Head of caudate nucleus (tissue), 42 donors: ENCODE results near the gene SPRED2.
A peak's percentile ranks its signal among the peaks of the same experiment; 100 is the strongest.

Source experiments
- DNase-seq, 42 donors: peaks; one replicate each; pipeline versions ENCODE4 v3.0.0 to v3.0.0-alpha.2; 2020 to 2021; ENCODE audit warnings: mixed read lengths in 7 of 42
- intact Hi-C: fragments of 100-400 bp; cut with DNase I; formaldehyde crosslinking; loops from one replicate; pipeline ENCODE4 v1.15.0; 2022

The SPRED2 gene

DNA sequence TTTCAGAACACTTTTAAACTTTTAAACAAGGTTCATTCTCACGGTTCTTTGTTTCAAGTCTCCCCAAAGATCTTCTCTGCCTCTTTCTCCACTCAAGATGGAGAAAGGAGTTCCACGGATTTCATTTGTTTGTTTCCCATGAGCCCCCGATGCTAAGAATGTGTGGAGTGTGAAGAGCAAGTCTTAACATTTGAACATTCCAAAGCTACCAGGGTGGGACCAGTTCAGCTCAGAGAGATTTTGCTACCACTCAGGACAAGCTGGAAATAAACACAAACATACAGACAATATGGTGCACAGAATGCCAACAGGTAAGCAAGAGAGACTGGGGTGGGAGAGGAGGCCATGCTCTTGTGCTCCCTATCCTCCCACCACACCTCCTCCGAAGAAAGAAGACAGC lies 56.7 kb downstream of the SPRED2 start:
- intact Hi-C loops: no loop called here
- DNase-seq: no peak

DNA sequence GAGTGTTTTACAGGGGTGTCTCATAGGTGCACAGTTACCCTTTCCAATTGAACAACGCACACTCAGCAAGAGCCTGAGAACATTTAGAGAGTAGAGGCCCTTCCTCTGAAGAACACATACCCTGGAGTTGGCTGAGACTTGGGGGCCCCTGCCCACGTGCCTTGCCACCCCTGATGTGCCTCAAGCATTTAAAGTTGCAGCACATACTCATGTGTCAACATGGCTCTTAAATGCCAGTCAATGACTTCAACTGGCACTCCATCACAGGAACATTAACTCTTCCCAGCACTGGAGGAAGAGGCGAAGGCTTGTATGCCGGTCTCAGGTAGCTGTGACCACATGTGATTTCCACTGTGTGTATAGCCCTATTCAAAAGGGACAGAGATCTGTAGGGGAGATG lies 57.4 kb downstream of the SPRED2 start:
- intact Hi-C loops: no loop called here
- no peak for DNase-seq

DNA sequence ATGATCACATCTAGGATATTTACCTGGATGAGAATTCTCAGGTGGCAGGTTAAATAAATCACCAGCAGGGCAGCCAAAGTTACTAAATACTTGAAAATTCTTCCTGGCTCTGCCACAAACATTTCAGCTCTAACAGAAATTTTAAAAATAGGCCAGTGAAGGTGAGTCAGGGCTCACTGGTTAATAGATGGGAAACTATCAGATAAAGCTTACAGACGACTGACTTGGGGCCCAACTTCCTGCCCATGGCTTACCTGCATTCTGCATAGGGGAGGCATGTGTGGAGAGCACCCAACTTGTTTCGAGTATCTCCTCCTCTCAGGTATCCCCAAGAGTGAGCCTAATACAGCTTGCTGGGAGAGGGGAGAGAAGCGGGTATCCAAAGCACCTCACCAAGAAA lies 57.8 kb downstream of the SPRED2 start:
- intact Hi-C loops: no loop called here
- no peak for DNase-seq

DNA sequence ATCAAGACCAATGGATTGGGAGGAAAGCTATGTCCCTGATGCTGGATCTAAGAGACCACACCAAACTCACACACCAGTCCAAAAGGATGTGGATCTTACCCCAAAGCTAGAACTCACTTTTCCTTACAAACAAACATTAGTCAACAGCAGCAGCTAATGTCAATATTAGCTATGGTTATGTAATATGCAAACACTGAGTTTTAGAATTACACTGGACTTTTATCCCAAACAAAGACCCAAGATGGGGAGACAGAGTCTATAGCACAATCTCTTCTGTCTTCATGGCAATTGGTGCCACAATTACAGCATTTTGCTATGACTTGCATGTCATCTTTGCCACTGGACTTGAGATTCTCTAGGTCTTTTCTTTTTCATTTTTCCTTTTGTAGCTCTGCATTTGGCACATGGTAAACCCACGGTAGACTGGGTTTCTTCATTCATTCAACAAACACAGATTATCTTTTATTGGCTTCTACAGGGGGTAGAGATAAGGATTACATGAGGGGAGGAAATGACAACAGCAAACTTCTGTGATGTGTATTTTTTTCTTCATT lies 59.0 kb downstream of the SPRED2 start:
- intact Hi-C loops: no loop called here

DNA sequence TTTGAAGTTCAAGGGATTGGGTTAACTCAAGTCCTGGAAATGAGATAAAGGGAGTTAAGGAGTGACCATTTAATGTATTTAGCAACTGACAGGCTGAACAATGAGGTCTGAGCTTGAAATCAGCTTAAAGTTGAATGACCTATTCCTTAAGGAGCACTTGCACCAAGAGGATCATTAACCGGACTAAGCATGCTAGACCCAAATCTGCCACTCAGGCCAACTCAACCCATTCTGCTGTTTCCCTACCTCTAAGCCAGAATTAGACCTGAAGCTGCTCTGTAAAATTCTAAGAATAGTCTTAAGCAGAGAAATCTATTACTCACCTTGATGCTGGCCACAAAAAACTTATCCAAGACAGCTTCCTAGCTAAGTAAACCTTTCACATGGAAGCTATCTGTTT lies 59.8 kb downstream of the SPRED2 start:
- no peak for DNase-seq
- intact Hi-C loops: no loop called here

More for the DNA sequence above, 59.0 kb downstream of the SPRED2 start:
- DNase-seq: no peak

DNA sequence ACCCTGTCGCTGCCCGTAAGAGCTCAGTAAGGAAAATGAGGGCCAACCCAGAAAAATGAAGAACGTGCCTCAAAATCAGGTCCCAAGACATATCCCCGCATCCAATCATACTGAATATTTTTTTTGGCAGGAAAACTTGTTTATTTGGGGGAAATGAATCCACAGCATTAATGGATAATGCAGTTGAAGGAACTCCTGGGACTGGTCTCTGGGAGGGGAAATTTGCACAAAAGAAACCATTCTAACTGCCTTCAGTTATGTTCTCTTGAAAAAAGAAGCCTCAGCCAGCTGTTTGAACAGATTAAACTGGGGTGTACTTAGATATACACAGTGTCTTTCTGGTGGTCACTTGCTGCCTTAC lies 61.3 kb downstream of the SPRED2 start:
- intact Hi-C loops: no loop called here
- no peak for DNase-seq

DNA sequence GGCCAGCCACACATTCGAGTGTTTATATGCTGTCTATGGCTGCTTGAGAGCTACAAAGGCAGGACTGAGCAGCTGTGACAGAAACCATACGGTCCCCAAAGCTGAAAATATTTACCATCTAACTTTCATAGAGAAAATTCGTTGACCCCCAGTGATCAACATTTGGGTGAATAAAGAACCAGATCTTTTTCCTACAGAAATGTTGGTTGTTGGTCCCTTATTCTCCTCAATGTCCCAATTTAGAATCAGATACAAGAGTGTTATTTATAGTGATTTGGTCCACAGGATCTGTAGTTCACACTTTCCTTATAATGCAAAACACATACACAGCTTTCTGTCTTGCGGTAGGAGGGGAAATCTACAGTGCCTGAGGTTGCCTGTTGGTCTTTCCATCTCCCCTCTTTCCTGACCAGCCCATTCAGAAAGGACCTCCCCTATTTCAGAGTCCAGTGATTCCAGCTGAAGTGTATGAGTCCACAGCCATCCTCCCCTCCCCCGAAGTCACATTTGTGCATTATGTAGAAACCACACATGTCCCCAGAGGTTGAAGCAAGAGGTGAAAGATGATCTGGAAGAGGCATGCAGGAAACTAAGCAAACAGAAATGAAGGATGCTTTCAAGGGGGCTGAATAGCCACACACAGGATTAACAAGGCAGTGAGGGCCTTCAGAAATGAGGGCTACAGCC lies 61.9 kb downstream of the SPRED2 start:
- intact Hi-C loops: no loop called here
- DNase-seq: no peak

DNA sequence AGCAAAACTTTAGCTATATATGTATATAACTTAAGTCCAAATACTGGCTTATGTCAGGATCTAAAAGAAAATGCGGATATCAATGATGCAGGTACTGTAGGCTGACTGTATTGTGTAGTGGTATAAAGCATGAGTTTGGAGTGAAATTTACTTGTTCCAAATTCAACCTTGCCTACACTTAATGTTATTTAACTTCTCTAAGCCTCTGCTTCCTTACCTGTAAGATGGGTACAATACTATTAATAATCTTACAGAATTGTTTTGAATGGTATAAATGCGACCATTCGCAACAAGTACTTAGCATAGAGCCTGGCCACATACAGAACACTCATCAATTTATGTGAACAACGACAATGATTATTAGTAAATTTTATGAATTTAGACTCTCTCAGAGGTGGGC lies 62.4 kb downstream of the SPRED2 start:
- DNase-seq: no peak
- intact Hi-C loops: no loop called here

DNA sequence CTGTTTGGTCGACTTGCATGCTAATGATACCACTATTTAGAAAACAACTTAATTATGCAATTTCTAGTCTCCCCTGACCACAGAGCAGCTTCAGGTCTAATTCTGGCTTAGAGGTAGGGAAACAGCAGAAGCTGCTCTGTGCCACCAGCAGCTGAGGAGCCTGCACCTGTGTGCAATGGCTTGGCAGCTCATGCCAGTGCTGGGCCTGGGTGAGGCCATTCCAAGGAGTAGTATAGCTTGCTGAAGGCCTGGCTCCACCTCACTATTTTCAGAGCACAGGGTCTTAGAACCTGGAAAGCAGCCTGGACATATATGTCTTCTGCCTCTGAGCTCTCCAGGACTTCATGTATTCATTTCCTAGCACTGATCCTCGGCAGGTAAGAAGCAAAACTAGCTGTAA lies 62.8 kb downstream of the SPRED2 start:
- no peak for DNase-seq
- intact Hi-C loops: no loop called here

DNA sequence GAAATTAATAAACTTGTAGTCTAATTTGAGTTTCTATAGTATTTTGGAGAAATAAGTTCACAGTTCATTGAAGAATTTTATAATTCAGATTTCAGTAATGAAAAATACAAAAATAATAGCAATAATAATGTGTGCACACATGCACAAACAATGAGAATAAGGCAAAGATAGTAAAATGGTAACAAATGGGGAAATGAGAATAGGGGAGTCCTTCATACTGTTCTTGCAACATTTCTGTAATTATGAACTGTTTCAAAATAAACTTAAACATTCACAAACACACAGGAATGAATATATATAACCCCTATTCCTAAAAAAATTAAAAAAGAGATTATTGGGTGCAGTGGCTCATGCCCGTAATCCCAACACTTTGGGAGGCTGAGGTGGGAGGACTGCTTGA lies 63.9 kb downstream of the SPRED2 start:
- intact Hi-C loops: no loop called here
- no peak for DNase-seq

DNA sequence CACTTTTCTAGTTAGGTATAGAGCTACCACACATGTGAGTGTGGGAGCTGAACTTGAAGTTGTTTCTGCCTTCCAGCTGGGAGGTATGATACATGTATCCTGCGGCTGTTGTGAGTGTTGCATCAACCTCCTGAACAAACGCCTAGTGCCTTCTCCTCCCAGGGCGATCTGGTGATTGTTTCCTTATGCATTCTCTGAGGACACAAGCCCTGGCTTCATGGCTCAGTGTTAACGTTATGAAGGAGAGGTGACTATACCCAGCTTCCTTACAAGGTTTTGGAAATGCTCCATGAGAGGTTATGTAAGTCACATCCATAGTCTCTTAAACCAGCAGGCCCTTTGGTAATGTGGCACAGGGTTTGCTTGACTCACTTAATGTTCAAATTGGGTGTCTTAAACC lies 64.9 kb downstream of the SPRED2 start:
- intact Hi-C loops: no loop called here
- no peak for DNase-seq

DNA sequence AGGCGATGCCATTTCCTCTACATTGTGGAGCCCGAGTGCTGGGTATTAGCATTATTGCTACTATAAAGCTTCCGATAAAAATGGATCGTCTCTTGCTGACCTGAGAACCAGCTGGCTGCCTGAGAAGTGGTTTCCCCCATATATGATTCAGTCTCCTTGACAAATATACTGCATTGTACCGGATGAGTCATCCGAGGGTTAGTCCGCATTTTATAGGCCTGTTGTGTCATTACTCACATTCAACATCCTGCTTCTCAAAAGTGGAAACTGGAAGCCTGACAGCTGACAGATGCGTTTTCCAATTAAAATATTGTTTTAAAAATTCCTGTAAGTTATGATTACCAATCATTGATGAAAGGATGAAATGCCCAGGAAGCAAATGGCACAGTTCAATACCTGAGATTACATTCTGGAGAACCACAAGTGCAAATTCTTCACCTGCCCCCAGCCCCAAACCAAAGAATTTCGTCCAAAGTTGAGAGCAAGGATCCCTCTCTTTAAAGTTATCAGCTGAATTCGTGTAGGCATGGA lies 65.7 kb downstream of the SPRED2 start:
- DNase-seq: no peak

DNA sequence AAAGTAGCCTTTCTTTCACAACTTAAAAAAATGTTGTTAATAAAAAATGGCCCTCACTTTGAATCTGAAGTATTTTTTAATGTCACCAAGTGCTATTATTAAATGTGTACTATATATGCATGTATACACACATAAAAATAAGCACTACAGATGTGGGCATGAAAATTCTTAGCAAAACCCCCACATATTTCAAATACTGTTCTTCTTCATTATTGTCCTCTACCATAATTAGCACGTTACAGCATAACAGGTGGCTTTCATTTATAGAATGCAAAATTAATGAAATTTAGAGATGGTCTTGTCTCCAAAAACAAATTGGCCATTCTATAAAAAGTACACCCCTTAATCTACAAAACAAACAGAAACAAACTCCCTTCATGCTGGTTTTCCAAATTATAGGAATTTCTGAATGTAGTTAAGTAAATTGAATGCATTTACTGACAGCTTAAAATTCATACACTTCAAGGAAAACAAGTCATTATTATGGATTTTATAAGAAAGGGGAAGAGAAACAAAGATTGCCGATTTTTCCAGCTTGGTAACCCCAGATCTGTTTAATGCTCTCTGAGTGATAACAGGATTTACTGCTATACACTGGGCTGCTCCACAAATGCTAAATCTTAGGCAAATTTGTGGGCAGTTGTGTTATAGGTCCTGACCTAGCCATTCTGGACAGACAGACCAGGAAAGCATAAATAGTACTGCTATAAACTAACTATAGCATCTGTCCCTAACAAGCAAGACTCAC lies 67.2 kb downstream of the SPRED2 start:
- intact Hi-C loops: no loop called here
- DNase-seq: peak in 1 of 42 donors; percentile 8

More for the DNA sequence above, 65.7 kb downstream of the SPRED2 start:
- intact Hi-C loops: no loop called here

DNA sequence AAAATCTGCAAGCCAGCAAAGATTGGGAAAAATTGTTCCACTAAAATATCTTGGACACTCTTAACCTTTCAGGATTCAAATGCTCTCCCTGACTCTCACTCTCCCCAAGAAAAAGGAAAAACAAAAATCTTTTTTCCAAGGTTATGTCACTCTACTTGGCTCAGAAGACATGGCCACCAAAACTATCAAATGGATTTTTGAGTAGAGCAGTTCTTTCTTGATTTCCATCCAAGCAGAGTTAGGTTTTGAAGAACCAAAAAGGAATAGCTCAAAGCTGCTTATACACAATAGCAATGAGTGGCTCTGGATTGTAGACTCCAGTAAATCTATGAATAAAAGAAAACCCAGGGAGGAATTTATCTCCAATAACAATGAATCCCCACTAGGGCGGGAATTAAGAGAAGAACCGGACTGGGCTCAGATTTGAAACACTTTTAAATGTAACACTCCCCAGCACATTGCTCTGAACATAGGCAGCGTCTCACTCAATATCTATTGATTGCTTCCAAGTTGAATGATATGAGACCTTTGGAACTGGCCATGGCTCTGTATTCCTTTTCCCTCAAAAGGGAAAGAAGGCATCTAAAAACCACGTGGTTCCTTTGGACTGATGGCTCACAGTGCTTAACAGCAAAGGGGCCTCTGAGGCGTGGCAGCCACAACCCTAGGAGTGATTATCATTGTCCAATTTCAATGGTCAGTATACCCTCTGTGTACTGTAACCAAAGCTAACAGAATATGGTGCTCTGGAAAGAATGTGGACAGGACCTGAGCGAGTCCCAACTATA lies 68.3 kb downstream of the SPRED2 start:
- intact Hi-C loops: no loop called here
- peak in 1 of 42 donors; percentile 25 for DNase-seq

DNA sequence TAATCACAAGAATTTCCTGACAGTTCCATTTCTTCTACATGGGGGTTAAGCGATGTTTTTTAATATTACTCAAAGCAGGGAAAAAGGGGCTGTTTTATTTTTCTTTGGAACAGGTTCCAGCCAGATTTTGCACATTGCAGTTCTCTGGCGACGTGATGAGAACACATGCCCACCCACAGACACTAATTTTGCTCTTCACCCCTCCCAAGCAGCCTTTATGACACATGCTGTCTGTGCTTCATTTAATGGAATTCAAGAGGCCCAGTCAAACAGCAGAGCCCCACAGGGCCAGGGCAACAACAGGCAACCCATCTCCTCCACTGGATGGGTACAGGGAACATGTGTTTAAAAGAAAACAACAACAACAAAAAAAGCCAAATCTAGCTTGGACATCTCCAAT lies 70.8 kb downstream of the SPRED2 start:
- peak in 30 of 42 donors; percentile 15 to 82 (median 44) for DNase-seq
- intact Hi-C loops: no loop called here

DNA sequence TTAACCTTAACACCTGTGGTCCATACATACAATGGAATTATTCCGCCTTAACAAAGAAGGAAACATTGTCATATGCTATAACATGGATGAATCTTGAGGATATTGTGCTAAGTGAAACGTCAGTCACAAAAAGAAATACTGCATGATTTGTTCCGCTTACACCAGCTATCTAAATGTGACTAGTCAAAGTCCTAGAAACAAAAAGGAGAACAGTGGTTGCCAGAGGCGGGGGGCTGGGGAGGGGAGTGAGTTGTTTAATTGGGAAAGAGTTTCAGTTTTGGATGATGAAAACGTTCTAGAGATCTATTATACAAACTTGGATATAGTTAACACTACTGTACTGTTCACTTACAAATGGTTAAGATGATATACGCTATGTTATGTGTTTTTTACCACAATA lies 72.0 kb downstream of the SPRED2 start:
- intact Hi-C loops: no loop called here
- no peak for DNase-seq

DNA sequence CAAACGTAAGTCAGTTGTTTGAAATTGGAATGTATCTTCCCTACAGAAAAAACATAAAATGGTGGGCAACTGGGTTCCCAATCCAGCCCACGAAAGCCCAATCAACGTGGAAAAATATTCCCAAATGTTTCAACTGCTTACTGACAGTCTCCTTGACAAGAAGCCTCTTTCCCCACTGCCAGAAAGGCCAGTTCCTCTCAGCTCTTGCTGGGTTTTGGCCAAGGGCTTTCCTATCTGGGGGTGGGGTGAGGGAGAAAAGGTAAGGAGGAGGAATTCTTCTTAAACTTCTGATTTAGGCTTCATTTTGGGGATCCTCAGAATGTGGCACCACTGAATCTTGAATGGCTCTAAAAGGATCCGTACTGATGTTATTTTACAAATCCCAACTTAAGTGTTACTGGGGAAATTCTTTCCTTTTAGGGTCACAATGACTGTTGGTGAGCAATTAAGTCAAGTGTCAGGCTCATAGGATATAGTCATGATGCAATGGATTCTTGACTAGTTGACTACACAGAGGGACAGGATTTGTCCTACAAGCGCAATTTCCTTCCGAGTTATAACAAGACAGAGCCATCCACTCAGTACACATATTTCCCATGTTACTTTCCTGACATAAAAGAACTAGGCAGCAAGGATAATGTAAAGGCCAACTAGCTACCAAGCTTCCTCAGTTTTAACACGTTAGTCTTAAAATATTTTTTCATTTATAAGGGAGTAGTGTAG lies 73.6 kb downstream of the SPRED2 start:
- peak in 1 of 42 donors; percentile 32 for DNase-seq
- intact Hi-C loops: no loop called here

DNA sequence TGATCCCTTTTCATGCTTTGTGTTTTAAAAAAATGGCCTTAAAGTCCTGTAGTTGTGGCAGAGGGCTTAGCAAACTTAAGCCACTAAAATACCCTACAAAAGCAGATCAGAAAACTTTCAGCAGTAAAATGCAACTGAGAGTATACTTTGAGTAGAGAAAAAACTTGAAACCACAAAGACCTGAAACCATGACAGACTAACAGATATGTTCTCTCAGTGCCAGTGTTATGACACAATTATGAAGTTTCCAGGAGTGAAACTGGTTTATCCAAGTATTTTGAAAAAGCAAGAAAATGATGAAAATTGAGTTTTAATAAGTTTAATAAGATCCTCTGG lies 74.5 kb downstream of the SPRED2 start:
- DNase-seq: no peak
- intact Hi-C loops: no loop called here
